NB4 (cell line): Measurements from ENCODE around the gene FMN1.

Experiments
- CTCF ChIP-seq: IDR thresholded peaks from one replicate; pipeline ENCODE4 v1.5.1; 2012; ENCODE audit warnings: low read depth, low read length
- MAX ChIP-seq: IDR thresholded peaks from 2 replicates; pipeline ENCODE4 v1.6.1; 2011; ENCODE audit warnings: low read depth, low read length
- MYC ChIP-seq: IDR thresholded peaks from 2 replicates; pipeline ENCODE4 v1.6.1; 2011; ENCODE audit warnings: low read depth, low read length
- POLR2A ChIP-seq: IDR thresholded peaks from 2 replicates; pipeline ENCODE4 v1.6.1; 2011; ENCODE audit warnings: mild to moderate bottlenecking; ENCODE audit not compliant: insufficient read length; ENCODE audit errors: extremely low read depth

GRCh38 chr15:33031324-33031821 is 163.1 kb downstream of the FMN1 start:
- TF ChIP-seq POLR2A (no peak), CTCF (no peak), MAX (no peak), MYC (no peak)
